22Rv1 (cell line): ENCODE measurements around the gene BAMBI.

ENCODE experiments used
- CTCF ChIP-seq: fragments of 450-650 bp; IDR thresholded peaks from 2 replicates; pipeline ENCODE4 v1.5.1; 2017; ENCODE audit warnings: mild to moderate bottlenecking
- ZFX ChIP-seq: fragments of 450-650 bp; IDR thresholded peaks from 2 replicates; pipeline ENCODE4 v1.6.1; 2017; ENCODE audit warnings: antibody characterized with exemption, borderline replicate concordance

DNA sequence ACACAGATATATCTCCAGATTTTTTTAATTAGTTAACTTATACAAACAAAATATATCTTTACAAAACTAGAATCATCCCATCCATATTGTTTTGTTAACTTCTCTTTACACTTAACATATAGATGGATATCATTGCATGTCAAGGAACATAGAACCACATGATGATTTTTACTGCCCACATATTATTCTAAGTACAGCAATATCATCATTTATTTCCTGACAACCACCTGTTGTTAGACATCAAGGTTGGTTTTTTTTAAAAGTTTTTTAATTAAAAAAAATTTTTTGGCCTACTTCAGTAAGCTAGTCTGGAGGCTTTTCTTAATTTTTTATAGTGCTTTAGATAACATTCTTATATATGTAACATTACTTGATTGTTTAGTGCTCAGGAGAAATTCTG lies 38.9 kb upstream of the BAMBI start:
- TF ChIP-seq CTCF = no peak
- no peak for TF ChIP-seq ZFX
